Brain pericyte (primary cell): Measurements from ENCODE around the gene HFM1.

Experiments
- DNase-seq: peaks from one replicate; pipeline ENCODE4 v3.0.0-alpha.2; 2012; ENCODE audit warnings: low read depth, low spot score

Gene HFM1

GRCh38 chr1:91261655-91262054, 143.0 kb downstream of the HFM1 start:
- DNase-seq = no peak

GRCh38 chr1:91245435-91245834, 159.2 kb downstream of the HFM1 start:
- no peak for DNase-seq

- no peak for DNase-seq
These were observed 159.9 kb downstream of the HFM1 start for GRCh38 chr1:91244737-91245136.

- DNase-seq = no peak
These were observed 161.5 kb downstream of the HFM1 start for GRCh38 chr1:91243171-91243570.

- no peak for DNase-seq
These were observed 170.5 kb downstream of the HFM1 start for GRCh38 chr1:91234181-91234580.

- DNase-seq = no peak
These were observed 177.9 kb downstream of the HFM1 start for GRCh38 chr1:91226741-91227140.

GRCh38 chr1:91224878-91225277, 179.8 kb downstream of the HFM1 start:
- DNase-seq = no peak

GRCh38 chr1:91221017-91221416, 183.6 kb downstream of the HFM1 start:
- no peak for DNase-seq

- no peak for DNase-seq
These were observed 186.7 kb downstream of the HFM1 start for GRCh38 chr1:91217911-91218310.
